Activated B cell treated with CpG ODN at 0.5 μM for 24 hours (primary cell): Measurements from ENCODE around the gene SELENOF. TPM values are rescaled to one million over a fixed set of nuclear protein-coding genes. Genes with fewer than 3 reads are reported as not detected.

Source experiments
- ATAC-seq: fragments of 200-7000 bp; cut with Tn5 transposase; one replicate; pipeline ENCODE4 v1.10.0; 2021; ENCODE audit warnings: low read depth, mild to moderate bottlenecking, moderate library complexity
- CTCF ChIA-PET: fragments of 350-600 bp; sonication (Branson Sonifier 250); formaldehyde crosslinking; loops from one replicate; lab custom pipeline; 2021; ENCODE audit warnings: antibody characterized with exemption; lab: Charles Lee
- POLR2A ChIA-PET: fragments of 350-600 bp; sonication (Branson Sonifier 250); formaldehyde crosslinking; loops from one replicate; lab custom pipeline; 2021; ENCODE audit warnings: antibody characterized with exemption; lab: Charles Lee
- DNase-seq: peaks from one replicate; pipeline ENCODE4 v3.0.0; 2022
- H3K27ac Mint-ChIP-seq: one replicate; pipeline ENCODE4 v1.8.0; 2020; ENCODE audit warnings: mixed read lengths
- H3K27me3 Mint-ChIP-seq: one replicate; pipeline ENCODE4 v1.8.0; 2021; ENCODE audit warnings: mixed read lengths
- H3K36me3 Mint-ChIP-seq: one replicate; pipeline ENCODE4 v1.8.0; 2021; ENCODE audit warnings: low read depth, mixed read lengths
- H3K4me1 Mint-ChIP-seq: one replicate; pipeline ENCODE4 v1.8.0; 2021; ENCODE audit warnings: mixed read lengths
- H3K4me3 Mint-ChIP-seq: one replicate; pipeline ENCODE4 v1.8.0; 2020; ENCODE audit warnings: mild to moderate bottlenecking, mixed read lengths
- H3K9me3 Mint-ChIP-seq: one replicate; pipeline ENCODE4 v1.8.0; 2020; ENCODE audit warnings: mixed read lengths
- CTCF ChIP-seq: fragments of 200-600 bp; IDR thresholded peaks from one replicate; pipeline ENCODE4 v1.8.0; 2022; ENCODE audit warnings: antibody characterized with exemption, mild to moderate bottlenecking
- intact Hi-C: fragments of 100-400 bp; cut with micrococcal nuclease; formaldehyde crosslinking; loops from one replicate; pipeline ENCODE4 v1.15.1; 2024
- total RNA-seq: library from RNA; stranded (reverse); gene quantifications from 2 replicates; pipeline ENCODE4 v1.2.3, GENCODE V29; 2022

SELENOF gene
- total RNA-seq, 1 donor from 2014 or later, result 172 TPM

- TF ChIP-seq CTCF, result no peak
- Mint-ChIP-seq H3K9me3 (no peaks in the 10 kb centered on the region), H3K4me1 (peaks cover 35% of the 10 kb centered on the region), H3K27me3 (no peaks in the 10 kb centered on the region), H3K27ac (peak overlapping the region; percentile 35), H3K36me3 (no peaks in the 10 kb centered on the region), H3K4me3 (peak overlapping the region; percentile 58)
- ChIA-PET CTCF (interaction anchor here (1.3 kb wide), 1 partner anchor 232 kb away, joined by 3 read pairs; no protein-coding TSS in a partner anchor), POLR2A (interaction anchor here (0.6 kb wide), 1 partner anchor 35 kb away, joined by 3 read pairs; no protein-coding TSS in a partner anchor)
- ATAC-seq (peak; percentile 63), DNase-seq (no peak)
- intact Hi-C loops, result no loop called here
Measured at GRCh38 chr1:86852782-86853408, 61.0 kb downstream of the SELENOF start.

GRCh38 chr1:86852289-86852688, 61.6 kb downstream of the SELENOF start:
- Mint-ChIP-seq H3K4me1 (peaks cover 29% of the 10 kb centered on the region), H3K9me3 (no peaks in the 10 kb centered on the region), H3K27ac (peak overlapping the region; percentile 68), H3K36me3 (no peaks in the 10 kb centered on the region), H3K4me3 (peak overlapping the region; percentile 58), H3K27me3 (no peaks in the 10 kb centered on the region)
- ATAC-seq (peak; percentile 56), DNase-seq (no peak)
- intact Hi-C loops, result no loop called here
- CTCF ChIA-PET, result interaction anchor here (1.3 kb wide), 1 partner anchor 232 kb away, joined by 3 read pairs; no protein-coding TSS in a partner anchor
- TF ChIP-seq CTCF, result no peak
- POLR2A ChIA-PET, result no interaction called here

- intact Hi-C loops, result no loop called here
- H3K27ac Mint-ChIP-seq, result no peak overlapping the region
- TF ChIP-seq CTCF, result no peak
- POLR2A ChIA-PET, result interaction anchor here (0.6 kb wide), 1 partner anchor 481 kb away, joined by 3 read pairs; no protein-coding TSS in a partner anchor
- CTCF ChIA-PET, result no interaction called here
- no peaks in the 10 kb centered on the region for H3K36me3 Mint-ChIP-seq
- no peaks in the 10 kb centered on the region for H3K27me3 Mint-ChIP-seq
- no peak overlapping the region for H3K4me3 Mint-ChIP-seq
- H3K9me3 Mint-ChIP-seq, result no peaks in the 10 kb centered on the region
- ATAC-seq (no peak), DNase-seq (no peak)
- peaks cover 23% of the 10 kb centered on the region for H3K4me1 Mint-ChIP-seq
Measured at GRCh38 chr1:86849756-86850155, 64.2 kb downstream of the SELENOF start.

GRCh38 chr1:86848654-86849053, 65.3 kb downstream of the SELENOF start:
- intact Hi-C loops, result no loop called here
- no peak for DNase-seq
- Mint-ChIP-seq H3K27me3 (no peaks in the 10 kb centered on the region), H3K4me3 (no peak overlapping the region), H3K9me3 (no peaks in the 10 kb centered on the region), H3K4me1 (peaks cover 20% of the 10 kb centered on the region), H3K36me3 (no peaks in the 10 kb centered on the region), H3K27ac (no peak overlapping the region)
- ATAC-seq, result no peak
- no peak for TF ChIP-seq CTCF
- POLR2A ChIA-PET, result no interaction called here
- CTCF ChIA-PET, result no interaction called here

GRCh38 chr1:86846164-86846647, 67.7 kb downstream of the SELENOF start:
- no peaks in the 10 kb centered on the region for H3K9me3 Mint-ChIP-seq
- no peak overlapping the region for H3K4me3 Mint-ChIP-seq
- no peak overlapping the region for H3K27ac Mint-ChIP-seq
- H3K36me3 Mint-ChIP-seq, result no peaks in the 10 kb centered on the region
- intact Hi-C loops, result no loop called here
- H3K4me1 Mint-ChIP-seq, result no peaks in the 10 kb centered on the region
- ChIA-PET CTCF (interaction anchor here (1.0 kb wide), 1 partner anchor 12 kb away, joined by 3 read pairs; no protein-coding TSS in a partner anchor), POLR2A (no interaction called here)
- H3K27me3 Mint-ChIP-seq, result no peaks in the 10 kb centered on the region
- no peak for TF ChIP-seq CTCF
- ATAC-seq, result no peak
- no peak for DNase-seq
